GM19452 (cell line): ENCODE measurements around the gene DRGX.

Experiments used
- ATAC-seq: cut with Tn5 transposase; IDR thresholded peaks from one replicate; pipeline ENCODE4 v1.9.1; 2021; ENCODE audit not compliant: unreplicated experiment

DRGX gene

DNA sequence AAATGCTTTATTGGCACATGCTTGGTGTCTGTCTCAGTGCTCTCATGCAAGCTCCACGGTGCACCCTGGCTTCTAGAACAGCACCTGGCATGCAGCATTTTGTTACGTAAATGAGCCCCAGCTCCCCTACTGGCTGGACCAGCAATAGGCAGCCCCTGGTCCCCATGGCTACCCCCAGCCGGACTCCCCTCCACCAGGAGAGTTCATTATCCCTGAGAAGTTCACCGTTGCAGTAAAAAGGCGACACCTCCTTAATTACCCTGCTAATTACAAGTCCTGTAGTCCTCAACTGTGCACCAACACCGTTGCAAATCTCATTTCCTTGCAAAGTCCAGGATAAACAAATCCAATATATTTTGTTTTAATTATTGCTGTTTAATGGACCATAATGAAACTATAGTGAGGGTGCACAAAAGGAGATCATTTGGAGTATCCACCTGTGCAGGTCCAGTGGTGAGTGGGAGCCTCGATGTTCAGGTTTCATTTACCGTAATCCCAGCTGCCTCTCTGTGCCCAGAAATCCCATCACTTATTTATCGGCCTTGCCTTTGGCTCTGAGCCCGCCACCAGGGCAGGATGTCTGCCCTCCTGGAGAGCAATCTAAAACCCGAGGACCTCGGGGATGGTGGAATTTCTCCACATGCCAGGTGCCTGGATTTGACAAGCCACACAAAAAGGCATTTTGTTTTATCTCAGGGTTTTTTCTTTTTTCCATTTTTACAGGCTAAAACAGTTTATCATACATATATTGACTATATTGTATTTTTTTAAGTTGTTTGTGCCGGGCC, 12.8 kb upstream of the DRGX start:
- ATAC-seq: no peak

DNA sequence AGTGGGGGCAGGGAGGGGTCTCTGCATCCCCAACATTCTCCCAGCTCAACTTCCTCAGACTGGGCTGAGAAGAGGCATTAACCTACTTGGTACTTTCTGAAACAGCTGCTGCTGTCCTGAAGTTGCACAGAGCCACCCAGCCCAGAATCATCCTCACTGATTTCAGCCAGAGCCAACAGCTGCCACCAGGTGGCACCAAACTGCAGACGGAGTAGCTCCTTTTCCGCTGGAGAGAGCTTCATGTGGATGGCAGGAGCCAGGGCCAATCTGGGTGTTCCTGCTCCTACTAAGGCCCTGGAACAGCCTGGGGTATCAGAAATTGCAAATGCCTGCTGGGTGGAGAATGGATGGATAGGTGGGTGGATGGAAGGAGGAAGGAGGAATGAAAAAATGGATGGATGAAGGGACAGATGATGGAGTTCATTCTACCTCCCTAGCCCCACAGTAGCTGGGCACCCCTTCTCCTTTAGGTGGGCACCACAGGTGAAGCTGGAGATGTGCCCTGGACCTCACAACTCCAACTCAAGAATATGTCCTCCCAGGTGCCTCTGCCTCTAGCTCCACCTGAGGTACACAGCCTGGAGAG, 11.8 kb upstream of the DRGX start:
- peak; percentile 63 for ATAC-seq

DNA sequence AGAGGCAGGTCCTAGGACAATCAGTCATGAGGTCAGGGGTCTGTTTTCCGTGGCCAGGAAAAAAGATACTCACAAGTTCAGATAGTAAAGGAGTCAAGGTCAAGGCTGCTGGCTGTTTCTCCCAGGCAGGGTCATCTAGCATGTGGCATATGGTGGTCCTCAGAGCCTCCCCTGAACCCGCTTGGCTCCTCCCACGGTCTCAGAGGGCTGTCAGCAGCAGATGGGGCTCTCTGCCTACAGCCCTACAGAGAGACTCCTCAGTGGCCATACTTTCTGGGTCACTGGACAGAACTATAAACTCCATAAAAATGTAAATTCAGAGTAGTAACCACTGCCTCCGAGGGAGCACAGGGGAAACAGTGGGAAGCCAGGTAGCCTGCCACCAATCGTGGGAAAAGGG, 11.3 kb upstream of the DRGX start:
- ATAC-seq: no peak

- no peak for ATAC-seq
These were observed 8.5 kb upstream of the DRGX start for GRCh38 chr10:49404321-49404878.

GRCh38 chr10:49403363-49403762, 7.5 kb upstream of the DRGX start:
- no peak for ATAC-seq

GRCh38 chr10:49400365-49400764, 4.5 kb upstream of the DRGX start:
- no peak for ATAC-seq

DNA sequence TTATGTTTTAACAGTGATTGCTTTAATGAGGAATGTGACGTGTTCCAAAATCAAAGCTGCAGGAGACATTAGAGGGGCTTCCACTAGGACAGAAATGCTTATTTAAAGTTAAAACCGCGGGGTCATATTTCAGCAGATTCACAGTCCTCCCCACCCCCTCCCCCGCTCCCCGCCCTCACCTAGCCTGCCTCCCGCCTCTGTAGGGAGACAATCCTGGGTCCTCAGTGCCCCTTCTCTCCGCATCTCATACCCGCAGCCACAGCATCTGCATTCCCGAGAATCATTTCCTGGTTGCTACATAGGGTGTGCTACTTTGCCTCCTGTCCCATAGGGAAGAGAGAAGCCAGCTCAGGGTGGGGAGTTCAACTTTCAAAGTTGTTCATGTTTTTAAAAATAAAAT, 3.1 kb upstream of the DRGX start:
- no peak for ATAC-seq

DNA sequence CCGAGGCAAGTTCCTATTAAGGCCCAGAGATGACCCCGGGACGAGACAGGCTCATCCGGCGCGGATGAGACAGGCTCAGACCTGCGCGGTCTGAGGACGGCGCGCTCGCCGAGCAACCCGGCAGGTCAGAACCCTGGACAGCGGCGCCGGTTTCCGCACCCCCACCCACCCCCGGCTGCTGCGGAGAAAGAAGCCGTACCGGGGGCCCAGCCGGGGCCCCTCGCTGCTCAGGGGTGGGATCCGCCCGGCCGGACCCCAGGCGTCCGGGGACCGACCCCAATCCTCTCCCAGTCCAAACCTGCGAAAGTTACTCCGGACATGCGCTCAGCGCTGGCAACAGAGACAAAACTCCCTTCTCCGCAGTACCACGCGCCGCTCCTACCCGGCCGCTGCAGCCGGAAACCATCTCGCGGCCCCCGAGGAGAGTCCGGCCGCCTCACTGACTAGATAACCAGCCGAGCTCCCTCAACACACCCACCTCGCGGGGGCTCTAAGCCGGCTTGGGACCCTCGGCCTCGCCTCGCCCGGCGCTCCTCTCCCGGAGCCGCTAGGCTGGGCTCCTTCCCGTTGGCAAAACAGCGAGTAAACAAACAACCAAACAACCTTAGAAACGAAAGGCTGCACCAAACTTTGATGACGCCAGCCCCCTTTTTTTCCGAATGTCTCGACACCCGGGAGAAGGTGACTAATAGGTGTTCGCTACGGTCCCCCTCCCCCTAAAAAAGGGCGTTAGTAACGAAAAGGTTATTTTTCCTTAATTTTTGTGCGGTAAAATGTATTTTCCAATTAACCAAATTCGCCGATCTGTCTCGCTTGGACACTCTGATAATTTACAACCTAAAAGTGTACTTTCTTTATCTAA, 2.3 kb upstream of the DRGX start:
- ATAC-seq: no peak

DNA sequence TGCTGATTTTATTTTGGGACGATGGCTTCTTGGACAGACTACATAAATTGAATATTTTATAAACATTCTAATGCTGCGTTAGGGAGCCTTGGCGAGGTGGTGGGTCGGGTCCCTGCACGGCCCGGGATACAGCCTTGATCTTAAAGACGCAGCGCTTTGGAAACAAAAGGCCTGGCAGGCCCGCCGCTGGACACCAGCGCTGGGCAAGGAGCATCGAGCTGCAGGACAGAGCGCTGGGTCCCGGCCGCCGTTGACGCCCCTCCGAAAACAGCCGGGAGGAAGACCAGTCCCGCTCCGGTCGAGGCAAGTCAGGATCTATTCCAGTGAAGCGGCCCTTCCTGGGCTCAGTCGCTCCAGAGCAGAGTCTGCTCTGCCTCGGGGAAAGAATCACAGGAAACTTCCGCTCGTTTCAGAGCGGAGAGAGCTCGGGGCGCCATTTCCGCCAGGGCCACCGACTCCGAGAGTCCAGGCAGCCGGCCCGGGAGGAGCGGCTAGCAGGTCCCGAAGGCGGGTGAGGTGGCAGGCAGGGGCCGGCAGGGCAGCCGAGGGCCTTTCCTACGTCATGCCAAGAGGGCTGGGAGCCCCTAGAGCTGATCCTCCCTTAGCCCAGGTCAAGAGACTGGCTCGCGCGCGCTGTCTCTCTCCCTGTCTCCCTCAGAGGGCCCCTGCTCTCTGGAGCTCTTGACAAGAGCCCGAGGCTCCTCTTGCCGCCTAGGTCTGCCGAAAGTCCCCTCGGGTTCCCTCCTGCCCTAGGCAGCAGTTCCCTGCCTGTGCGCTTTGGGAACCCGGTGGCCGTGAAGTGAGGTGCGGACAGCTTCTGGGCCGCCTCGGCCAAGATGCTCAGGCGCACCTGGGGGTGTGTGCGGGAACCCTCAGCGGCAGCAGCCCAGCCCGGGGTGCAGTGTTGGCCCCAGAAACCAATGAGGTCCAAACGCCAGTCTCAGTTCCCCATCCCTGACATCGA, 1.4 kb upstream of the DRGX start:
- ATAC-seq: no peak

DNA sequence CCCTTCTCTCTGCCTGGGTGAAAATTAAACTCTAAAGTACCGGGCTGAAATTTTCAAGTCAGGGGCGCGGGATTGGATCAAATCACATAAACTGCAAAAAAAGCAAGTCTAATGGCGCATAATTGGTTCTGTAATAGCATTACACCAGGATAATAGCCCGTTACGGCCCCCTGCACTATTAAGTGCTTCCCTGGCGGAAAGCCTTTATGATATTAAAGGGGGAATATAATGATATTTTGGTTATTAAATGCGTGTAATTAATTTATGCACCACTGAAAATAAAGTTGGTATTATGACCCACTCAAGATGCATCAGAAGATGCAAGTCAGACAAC, 744 bp upstream of the DRGX start:
- ATAC-seq: no peak

DNA sequence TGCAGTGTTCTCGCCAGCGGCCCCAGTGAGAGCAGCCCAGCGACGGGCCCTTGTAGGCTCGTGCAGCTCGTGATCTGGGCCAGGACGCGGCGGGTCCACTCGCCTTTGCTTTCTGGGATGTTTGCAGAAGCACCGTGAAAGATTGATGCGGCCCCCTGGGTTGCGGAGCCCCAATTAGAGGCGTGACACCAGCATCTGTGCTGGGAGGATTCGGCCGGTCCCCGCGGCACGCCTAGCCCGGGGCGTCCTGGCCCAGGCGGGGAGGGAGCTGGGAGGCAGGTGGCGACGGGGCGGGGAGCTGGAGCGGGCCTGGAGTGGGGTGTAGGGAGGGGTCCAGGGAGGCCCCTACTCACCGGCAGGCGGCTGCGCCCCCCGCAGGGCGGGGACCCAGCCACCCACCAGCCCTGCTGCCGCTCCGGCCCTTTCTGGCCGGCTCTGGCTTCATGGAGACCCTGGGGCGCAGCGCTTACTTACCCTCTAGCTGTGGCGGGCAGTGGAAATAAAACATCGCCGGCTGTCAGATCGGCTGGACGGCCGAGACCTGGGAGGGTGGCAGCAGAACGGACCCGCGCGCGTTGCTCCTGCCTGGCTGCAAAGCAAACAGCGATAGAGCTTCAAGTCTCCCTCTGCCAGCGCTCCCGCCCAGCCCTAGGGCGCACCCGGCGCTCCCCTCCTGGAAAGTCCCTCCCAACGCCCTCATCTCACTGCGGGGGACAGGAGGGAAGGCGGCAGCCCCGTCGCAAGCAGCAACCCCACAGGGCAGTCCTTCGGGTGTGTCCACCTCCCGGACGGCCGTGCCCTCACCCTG, 752 bp downstream of the DRGX start:
- ATAC-seq: no peak

DNA sequence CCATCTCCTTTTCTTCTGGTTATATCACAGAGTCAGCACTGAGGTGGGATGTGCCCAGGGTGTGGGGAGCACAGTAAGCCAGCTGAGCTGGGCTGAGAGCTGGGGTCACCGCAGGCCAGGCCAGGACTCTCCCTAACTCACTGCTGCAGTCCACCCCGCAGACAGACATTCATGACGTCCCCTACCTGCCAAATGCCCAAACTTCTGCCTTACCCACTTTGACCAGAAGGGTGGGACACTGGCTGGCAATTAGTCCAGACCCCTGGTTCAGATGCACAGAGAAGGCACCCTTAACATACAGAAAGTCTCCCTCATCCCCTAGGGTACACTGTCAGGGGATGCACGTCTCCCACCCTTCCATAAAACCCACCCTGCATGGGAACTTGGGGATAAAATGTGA, 2.1 kb downstream of the DRGX start:
- no peak for ATAC-seq

- no peak for ATAC-seq
These were observed 2.6 kb downstream of the DRGX start for GRCh38 chr10:49393301-49393700.

- no peak for ATAC-seq
These were observed 6.4 kb downstream of the DRGX start for GRCh38 chr10:49389361-49389933.

GRCh38 chr10:49388161-49388560, 7.7 kb downstream of the DRGX start:
- ATAC-seq: no peak

- no peak for ATAC-seq
These were observed 8.8 kb downstream of the DRGX start for GRCh38 chr10:49387071-49387470.

- no peak for ATAC-seq
These were observed 9.7 kb downstream of the DRGX start for GRCh38 chr10:49385939-49386922.

GRCh38 chr10:49384268-49384953, 11.5 kb downstream of the DRGX start:
- no peak for ATAC-seq
